C4-2B (cell line): ENCODE measurements around the gene NEK1.

Source experiments
- H3K27ac ChIP-seq: fragments of 450-650 bp; 2 replicates; pipeline ENCODE4 v1.5.1; 2017
- CTCF ChIP-seq: fragments of 450-650 bp; conservative IDR thresholded peaks from 2 replicates; pipeline ENCODE4 v1.5.1; 2017; ENCODE audit warnings: mild to moderate bottlenecking
- ZFX ChIP-seq: fragments of 450-650 bp; IDR thresholded peaks from 2 replicates; pipeline ENCODE4 v1.6.1; 2017

NEK1 gene

GRCh38 chr4:169446824-169447223 is 165.6 kb downstream of the NEK1 start:
- H3K27ac ChIP-seq: no peak overlapping the region
- TF ChIP-seq CTCF (no peak), ZFX (no peak)

DNA sequence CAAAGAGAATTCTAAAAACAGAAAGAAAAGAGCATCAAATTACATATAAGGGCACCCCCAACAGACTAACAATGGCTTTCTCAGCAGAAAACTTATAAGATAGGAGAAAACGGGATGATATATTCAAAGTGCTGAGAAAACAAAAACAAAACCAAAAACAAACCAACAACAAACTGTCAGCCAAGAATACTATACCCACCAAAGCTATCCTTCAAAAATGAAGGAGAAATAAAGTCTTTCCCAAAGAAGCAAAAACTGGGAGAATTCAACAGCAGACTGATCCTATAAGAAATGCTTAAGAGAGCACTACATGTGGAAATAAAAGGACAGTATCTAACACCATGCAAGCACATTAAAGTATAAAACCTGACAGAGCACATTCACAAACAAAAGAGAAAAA is 168.6 kb downstream of the NEK1 start:
- H3K27ac ChIP-seq: no peak overlapping the region
- TF ChIP-seq CTCF (no peak), ZFX (no peak)

DNA sequence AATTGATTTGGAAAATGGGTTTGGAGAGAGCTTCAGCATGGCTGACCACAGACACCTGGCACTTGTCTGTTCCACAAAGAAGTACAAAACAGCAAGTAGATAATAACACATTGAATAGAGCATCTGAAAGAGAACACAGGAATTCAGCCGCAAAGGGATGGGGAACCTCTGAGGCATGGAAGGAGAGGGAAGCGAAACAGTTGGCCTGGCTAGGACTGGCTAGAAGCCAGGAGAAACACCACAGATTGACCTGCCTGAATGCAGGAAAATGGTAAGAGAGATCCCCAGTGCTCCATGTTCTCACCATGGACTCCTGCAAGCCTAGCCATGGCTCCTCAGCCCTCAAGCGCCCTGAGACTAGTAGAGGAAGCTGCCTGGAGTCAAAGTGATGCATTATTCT is 171.9 kb downstream of the NEK1 start:
- TF ChIP-seq CTCF (no peak), ZFX (no peak)
- no peak overlapping the region for H3K27ac ChIP-seq

- no peak overlapping the region for H3K27ac ChIP-seq
- TF ChIP-seq CTCF (no peak), ZFX (no peak)
Observed at GRCh38 chr4:169439244-169439643, 173.1 kb downstream of the NEK1 start.

DNA sequence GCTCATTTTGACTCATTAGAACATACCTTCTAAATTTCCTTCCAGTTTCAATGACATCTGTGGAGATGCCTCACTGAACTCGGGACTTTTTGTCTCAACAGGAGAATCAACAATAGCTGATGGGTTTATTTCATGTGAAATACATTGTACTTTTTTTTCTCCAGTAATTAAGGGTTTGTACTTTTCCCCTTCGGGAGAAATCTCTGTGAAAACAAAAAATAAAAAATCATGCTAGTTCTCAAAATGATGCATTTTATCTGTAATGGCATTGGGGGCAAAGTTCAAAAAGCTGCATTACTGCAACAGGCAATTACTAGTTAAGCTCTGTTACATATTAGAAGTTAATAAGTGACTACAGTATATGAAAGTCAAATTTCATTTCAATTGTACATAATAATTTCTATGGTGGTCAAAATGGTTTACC is 174.3 kb downstream of the NEK1 start:
- TF ChIP-seq CTCF: no peak
- TF ChIP-seq ZFX: no peak
- no peak overlapping the region for H3K27ac ChIP-seq

- TF ChIP-seq ZFX (no peak), CTCF (no peak)
- H3K27ac ChIP-seq: no peak overlapping the region
Observed at GRCh38 chr4:169437299-169438047, 174.9 kb downstream of the NEK1 start.

DNA sequence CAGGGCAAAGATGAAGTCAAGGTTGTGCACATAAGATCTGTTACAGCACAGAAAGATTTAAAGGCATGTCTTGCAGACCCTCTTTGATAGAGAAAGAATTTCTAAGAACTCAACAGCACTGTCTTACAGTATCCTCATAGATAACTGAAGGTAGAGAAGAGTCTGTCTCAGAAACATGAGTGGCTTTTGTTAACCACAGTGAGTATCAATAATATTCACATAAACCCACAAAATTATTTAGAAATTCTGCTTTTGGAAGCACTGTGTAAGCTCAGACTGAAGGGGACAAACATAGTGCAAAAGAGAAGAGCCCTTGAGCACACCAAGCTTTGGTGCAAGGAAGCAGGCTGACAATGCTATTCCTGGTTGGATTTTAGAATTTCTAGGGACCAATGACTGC is 175.6 kb downstream of the NEK1 start:
- TF ChIP-seq ZFX (no peak), CTCF (no peak)
- H3K27ac ChIP-seq: no peak overlapping the region
